Mucosa of descending colon (tissue), 3 donors: ENCODE results near the gene CGRRF1. TPM values are rescaled to one million over a fixed set of nuclear protein-coding genes. Genes with fewer than 3 reads are reported as not detected.

Source experiments
- ATAC-seq: fragments of 200-7000 bp; cut with Tn5 transposase; one replicate; pipeline ENCODE4 v1.9.1; 2020; ENCODE audit warnings: mild to moderate bottlenecking, moderate library complexity
- DNase-seq, 3 donors: peaks; one replicate each; pipeline ENCODE4 v3.0.0-alpha.2; 2020
- H3K36me3 ChIP-seq: fragments of 200-600 bp; one replicate; pipeline ENCODE4 v1.8.0; 2021; ENCODE audit warnings: low read depth, mild to moderate bottlenecking
- H3K4me1 ChIP-seq: fragments of 200-600 bp; one replicate; pipeline ENCODE4 v1.8.0; 2021; ENCODE audit warnings: low read depth, mild to moderate bottlenecking
- H3K4me3 ChIP-seq: fragments of 200-600 bp; one replicate; pipeline ENCODE4 v1.8.0; 2021; ENCODE audit warnings: mild to moderate bottlenecking
- H3K9me3 ChIP-seq: fragments of 200-600 bp; one replicate; pipeline ENCODE4 v1.8.0; 2021; ENCODE audit warnings: mild to moderate bottlenecking
- intact Hi-C, 2 donors: fragments of 100-400 bp; cut with DNase I in 1 of 2; cut with micrococcal nuclease in 1 of 2; formaldehyde crosslinking; loops; one replicate each; pipeline versions ENCODE4 v1.11.0 to v1.11.1; 2022; cut with DNase I, micrococcal nuclease
- total RNA-seq, 3 donors: library from RNA; stranded (reverse); fragmentation: NEBNext Ultra II Directional in 2 of 3; extraction: Animal tissue kit (Norgen Biotek cat#: 25700) in 2 of 3; gene quantifications; one replicate each; pipeline versions ENCODE4 v1.2.1 to v1.2.4, GENCODE V29; 2021 to 2023
- TF ChIP-seq, protein P1 (sequence below): fragments of 200-600 bp; IDR thresholded peaks from one replicate; pipeline ENCODE4 v1.8.0; 2022; ENCODE audit warnings: antibody characterized with exemption, mild to moderate bottlenecking
- donor health status: DM: no; HTN: no; CAD: no; lungs with moderate emphysema.
- donor health status: DM: no; HTN: no; CAD: no.
- donor health status: DM: no; HTN: yes; CAD: no.

Gene CGRRF1
- total RNA-seq, 3 donors from 2014 or later: 17.0 to 25.2 (median 22.5) TPM

DNA sequence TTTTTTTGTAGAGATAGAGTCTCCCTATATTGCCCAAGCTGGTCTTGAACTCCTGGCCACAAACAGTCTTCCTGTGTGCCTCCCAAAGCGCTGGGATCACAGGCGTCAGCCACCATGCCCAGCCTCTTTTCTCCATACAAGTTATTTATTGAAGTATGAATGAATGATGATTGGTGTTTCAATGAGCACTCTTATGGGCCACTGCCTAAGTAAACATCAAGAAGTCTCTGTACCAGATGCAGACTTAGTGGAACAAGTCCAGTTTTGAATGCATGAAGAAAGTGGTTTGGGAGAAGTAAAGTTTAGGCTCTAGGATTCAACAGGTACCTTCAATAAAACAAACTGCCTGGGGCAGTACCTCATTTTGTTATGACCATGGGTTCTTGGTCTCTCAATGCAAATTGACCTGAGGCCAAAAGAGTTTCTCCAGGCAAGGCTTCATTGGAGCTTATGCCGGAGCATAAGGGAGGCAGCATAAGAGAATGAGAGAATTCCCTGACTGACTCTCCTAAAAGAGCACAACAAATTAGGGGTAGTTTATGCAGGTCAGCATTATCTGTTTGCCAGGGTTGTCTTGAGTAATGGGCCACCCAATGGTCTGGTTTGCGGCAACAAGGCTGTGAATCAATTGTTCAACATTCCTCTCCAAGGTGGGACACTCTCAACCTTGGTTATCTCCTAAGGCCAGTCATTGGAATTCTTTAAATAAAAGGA is 19.8 kb upstream of the CGRRF1 start:
- TF ChIP-seq, protein P1, sequence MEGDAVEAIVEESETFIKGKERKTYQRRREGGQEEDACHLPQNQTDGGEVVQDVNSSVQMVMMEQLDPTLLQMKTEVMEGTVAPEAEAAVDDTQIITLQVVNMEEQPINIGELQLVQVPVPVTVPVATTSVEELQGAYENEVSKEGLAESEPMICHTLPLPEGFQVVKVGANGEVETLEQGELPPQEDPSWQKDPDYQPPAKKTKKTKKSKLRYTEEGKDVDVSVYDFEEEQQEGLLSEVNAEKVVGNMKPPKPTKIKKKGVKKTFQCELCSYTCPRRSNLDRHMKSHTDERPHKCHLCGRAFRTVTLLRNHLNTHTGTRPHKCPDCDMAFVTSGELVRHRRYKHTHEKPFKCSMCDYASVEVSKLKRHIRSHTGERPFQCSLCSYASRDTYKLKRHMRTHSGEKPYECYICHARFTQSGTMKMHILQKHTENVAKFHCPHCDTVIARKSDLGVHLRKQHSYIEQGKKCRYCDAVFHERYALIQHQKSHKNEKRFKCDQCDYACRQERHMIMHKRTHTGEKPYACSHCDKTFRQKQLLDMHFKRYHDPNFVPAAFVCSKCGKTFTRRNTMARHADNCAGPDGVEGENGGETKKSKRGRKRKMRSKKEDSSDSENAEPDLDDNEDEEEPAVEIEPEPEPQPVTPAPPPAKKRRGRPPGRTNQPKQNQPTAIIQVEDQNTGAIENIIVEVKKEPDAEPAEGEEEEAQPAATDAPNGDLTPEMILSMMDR: no peak
- peaks cover 32% of the 10 kb centered on the region for H3K4me1 ChIP-seq
- H3K4me3 ChIP-seq: no peak overlapping the region
- intact Hi-C loops: no loop called here
- no peaks in the 10 kb centered on the region for H3K9me3 ChIP-seq
- ATAC-seq: no peak
- no peaks in the 10 kb centered on the region for H3K36me3 ChIP-seq
- no peak for DNase-seq

DNA sequence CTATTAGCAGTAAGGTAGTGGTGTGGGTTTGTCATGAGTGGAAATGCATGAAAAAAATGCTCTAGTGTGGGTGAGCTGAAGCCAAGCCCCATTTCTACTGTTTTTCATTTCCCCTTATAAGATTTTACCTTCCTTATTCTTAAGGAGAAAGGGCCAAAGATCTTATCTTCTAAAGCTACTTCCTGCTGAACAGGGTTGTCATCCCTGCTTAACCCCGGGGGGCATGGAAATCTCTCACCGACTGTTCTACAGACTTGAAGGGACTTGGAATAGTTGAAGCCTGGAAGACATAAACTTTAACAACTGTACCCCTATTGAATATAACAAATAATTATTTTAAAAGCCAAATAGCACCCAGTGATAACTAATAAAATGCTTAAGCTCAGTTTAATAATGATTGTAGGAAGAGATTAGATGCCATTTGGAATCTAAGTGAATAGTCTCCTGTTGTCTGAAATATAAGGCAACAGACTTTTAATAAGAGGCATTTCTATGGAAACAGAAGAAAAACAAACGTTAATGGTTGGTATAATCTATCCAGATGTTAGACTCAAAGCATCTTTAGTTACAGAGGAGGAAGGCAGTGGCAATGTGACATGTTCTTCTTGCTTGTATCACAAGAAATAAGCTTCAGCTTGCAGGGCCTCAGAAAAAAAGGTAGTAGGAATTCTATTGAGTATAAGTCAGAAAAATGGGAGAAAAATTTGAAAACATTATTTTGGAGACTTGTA is 19.1 kb upstream of the CGRRF1 start:
- DNase-seq: no peak

DNA sequence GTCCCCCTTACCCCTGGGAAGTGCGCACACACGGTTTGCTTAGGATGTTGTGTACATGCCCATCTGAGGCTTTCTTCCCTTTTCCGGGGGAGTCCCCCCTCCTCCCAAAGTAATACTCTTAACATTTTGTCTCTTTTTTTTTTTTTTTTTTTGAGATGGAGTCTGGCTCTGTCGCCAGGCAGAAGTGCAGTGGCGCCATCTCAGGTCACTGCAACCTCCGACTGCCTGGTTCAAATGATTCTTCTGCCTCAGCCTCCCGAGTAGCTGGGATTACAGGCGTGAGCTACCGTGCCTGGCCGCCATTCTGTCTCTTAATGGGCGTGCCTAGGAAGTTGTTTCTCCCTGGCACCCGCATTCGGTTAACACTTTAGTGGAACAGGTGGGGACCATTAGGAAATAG is 16.4 kb upstream of the CGRRF1 start:
- DNase-seq: peak in 2 of 3 donors; percentile 48 to 50
- no peaks in the 10 kb centered on the region for H3K36me3 ChIP-seq
- H3K4me1 ChIP-seq: peaks cover 8% of the 10 kb centered on the region
- TF ChIP-seq, protein P1: no peak
- H3K9me3 ChIP-seq: no peaks in the 10 kb centered on the region
- intact Hi-C loops: no loop called here
- no peak for ATAC-seq
- no peak overlapping the region for H3K4me3 ChIP-seq

More for the DNA sequence above, 19.1 kb upstream of the CGRRF1 start:
- no peak for ATAC-seq
- H3K36me3 ChIP-seq: no peaks in the 10 kb centered on the region
- intact Hi-C loops: no loop called here
- peaks cover 30% of the 10 kb centered on the region for H3K4me1 ChIP-seq
- H3K4me3 ChIP-seq: no peak overlapping the region
- TF ChIP-seq, protein P1: no peak
- no peaks in the 10 kb centered on the region for H3K9me3 ChIP-seq

DNA sequence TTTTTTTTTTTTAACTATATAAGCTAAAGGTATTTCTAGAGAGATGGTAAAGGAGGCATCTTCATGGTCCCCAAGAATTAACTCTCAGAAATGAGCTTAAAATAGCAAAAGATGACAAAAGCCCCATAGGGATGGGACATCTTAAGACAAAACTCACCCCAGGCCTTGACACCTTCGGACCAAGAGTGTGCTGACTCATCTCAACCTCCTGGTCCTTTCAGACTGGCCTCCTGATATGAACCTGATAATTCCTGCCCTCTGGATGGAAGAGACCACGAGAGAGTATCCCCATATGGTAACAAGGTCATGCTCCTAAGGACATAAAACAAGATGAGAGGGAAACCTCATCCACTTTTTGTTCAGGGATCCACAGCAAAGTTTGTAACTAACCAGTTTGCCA is 12.5 kb upstream of the CGRRF1 start:
- H3K4me1 ChIP-seq: no peaks in the 10 kb centered on the region
- H3K36me3 ChIP-seq: no peaks in the 10 kb centered on the region
- H3K4me3 ChIP-seq: no peak overlapping the region
- ATAC-seq: no peak
- H3K9me3 ChIP-seq: no peaks in the 10 kb centered on the region
- no peak for DNase-seq
- TF ChIP-seq, protein P1: no peak
- intact Hi-C loops: no loop called here

DNA sequence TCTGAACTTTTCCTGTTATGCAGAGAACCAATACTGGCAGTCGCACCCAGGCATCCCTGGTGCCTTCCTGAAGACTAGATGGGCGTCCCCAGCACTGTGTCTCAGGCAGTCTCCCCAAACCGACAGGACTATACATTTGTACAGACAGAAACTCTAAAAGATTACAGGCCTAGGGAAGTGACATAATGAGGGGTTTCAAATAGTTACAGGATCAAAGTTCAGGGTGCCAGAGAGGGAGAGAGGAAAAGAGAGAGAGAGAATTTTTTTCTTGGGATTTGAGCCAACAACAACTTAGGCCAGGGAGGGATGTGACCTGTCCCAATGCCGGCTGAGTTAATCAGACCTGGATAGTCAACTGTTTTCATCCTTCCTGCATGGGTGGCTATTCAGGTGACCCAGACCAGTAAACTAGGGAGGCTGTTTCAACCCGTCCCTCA is 11.6 kb upstream of the CGRRF1 start:
- no peaks in the 10 kb centered on the region for H3K4me1 ChIP-seq
- intact Hi-C loops: no loop called here
- DNase-seq (peak in 2 of 3 donors; percentile 27 to 43), ATAC-seq (peak; percentile 74)
- no peaks in the 10 kb centered on the region for H3K36me3 ChIP-seq
- no peaks in the 10 kb centered on the region for H3K9me3 ChIP-seq
- TF ChIP-seq, protein P1: no peak
- H3K4me3 ChIP-seq: no peak overlapping the region
